Tracheal epithelial cell (primary cell): ENCODE results near the gene CTNNBL1. TPM values are rescaled to one million over a fixed set of nuclear protein-coding genes. Genes with fewer than 3 reads are reported as not detected.

Experiments used
- total RNA-seq: library from RNA; depleted of rRNA; stranded (reverse); fragments of >200 nt; gene quantifications from 2 replicates; pipeline ENCODE4 v1.2.1, GENCODE V29; 2014

Gene CTNNBL1, protein sequence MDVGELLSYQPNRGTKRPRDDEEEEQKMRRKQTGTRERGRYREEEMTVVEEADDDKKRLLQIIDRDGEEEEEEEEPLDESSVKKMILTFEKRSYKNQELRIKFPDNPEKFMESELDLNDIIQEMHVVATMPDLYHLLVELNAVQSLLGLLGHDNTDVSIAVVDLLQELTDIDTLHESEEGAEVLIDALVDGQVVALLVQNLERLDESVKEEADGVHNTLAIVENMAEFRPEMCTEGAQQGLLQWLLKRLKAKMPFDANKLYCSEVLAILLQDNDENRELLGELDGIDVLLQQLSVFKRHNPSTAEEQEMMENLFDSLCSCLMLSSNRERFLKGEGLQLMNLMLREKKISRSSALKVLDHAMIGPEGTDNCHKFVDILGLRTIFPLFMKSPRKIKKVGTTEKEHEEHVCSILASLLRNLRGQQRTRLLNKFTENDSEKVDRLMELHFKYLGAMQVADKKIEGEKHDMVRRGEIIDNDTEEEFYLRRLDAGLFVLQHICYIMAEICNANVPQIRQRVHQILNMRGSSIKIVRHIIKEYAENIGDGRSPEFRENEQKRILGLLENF
- total RNA-seq = 22.4 and 27.5 TPM in 2 replicates

DNA sequence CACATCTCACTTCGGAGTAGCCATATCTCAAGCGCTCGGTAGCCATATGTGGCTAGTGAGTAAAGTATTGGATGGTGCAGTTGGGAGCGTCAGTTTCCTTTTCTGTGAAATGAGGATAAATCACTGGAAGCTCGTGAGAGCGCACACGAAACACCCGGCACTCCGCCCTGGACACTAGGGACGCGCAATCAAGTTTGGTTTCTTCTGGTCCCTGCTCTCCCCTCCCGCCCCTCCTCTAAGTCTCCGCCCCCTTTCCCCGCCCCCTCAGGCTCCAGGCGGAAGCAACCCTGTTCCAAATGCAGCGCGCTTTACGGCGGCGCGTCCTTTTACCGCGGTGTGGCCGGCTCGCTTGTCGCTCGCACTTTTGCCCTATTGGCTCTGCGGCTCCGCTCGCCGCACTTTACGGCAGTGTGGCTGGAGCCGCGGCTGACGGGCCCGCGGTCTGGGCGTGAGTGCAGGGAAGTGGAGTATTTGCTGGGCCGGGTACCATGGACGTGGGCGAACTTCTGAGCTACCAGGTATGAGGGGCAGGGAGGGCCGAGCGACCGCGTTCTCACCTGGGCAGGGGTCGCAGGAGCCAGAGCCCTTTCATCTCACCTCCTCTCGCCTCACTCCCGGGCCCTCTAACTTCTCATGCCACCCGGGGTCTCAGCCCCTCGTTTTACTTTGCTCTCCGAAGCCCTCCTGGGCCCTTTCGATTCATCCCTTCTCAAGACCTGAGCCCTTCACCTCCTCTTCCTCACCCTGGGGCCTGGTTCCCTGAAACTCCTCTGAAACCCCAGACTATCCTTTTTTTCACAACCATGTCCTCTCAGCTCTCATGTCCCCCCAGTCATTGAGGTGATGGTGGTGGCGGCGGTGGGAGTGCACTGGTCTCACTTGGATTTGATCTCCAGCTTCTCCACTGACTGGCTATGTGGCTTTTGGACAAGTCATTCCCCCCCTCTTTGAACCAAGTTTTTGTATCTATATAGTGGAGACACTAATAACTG lies at the start of gene CTNNBL1:
Gene CTNNBL1, plus strand, starts transcription at position 396 of the 992 bp plus-strand sequence. Its CDS starts 93 bp downstream, at position 489.

DNA sequence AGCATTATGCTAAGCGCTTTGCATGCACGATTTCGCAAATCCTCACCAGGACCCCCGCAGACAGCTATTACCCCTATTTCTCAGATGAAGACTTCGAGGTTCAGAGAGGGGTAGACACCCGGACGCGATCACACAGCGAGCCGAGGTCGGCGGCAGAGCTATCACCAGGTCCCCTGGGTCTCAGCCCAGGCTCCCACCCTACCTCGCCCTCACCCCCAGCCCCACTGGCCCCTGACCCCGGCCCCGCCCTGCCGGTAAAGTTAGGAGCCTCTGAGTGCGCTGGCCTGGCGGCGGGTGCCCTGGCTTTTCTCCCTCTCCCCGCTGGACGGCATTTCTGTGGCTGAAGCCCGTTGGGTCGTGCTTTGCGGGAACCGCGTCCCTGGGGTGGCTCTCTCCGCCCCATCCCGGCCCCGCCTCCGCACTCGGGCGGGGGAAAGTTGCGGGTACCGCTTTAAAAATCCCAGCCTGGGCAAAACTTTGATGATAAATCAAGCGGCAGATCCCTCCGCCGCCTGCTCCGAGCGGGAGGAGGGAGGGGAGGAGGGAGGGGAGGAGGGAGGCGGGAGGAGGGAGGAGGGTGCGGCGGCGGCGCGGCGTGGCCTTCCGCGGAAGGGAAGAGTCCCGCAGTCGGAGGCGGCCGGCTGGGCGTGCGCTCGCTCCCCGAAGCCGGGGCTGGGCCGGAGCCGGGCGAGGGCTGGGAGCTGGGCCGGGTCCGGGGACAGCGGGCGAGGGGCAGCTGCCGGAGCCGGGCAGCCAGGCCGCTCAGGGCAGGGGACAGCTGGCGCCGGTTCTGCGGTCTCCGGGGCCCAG lies 208.9 kb downstream of the CTNNBL1 start, which contains the start of gene VSTM2L:
Gene VSTM2L, plus strand, starts transcription at position 624 of the 810 bp plus-strand sequence. CDS start 224 bp downstream, outside the sequence.

Other genes starting within 250 kb of the CTNNBL1 start
- not detected in 2 replicates for gene NNAT, start 172.8 kb upstream of the CTNNBL1 start, total RNA-seq
- 48.0 and 79.7 TPM in 2 replicates for gene BLCAP, start 166.2 kb upstream of the CTNNBL1 start, total RNA-seq
- 5.8 and 43.3 TPM in 2 replicates for gene VSTM2L, start 209.1 kb downstream of the CTNNBL1 start, total RNA-seq